ENCODE data around the gene PTPN7. TPM values are rescaled to one million over a fixed set of nuclear protein-coding genes. Genes with fewer than 3 reads are reported as not detected.

The PTPN7 gene
- total RNA-seq, 1 experiment from 2014 or later: 0.33 TPM

DNA sequence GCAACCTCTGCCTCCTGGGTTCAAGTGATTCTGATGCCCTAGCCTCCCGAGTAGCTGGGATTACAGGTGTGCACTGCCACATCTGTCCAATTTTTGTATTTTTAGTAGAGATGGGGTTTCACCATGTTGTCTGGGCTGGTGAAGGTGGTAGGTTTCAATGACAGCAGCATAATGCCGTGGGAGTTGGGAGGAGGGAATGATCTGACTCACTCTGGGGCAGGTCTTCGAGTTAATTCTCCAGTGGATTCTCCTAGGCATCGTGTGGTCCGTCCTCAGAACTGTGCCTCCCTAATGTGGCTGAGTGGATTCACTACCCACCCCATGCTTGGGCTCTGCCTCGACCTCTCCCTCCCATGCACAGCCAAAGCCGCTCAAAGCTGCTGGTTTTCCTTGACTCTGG lies 39.4 kb downstream of the PTPN7 start:
- no peak for TF ChIP-seq TCF7L2 (IDR thresholded peaks at IDR 0.05; ENCODE audit: low read depth, low read length)
- TF ChIP-seq, protein P1, sequence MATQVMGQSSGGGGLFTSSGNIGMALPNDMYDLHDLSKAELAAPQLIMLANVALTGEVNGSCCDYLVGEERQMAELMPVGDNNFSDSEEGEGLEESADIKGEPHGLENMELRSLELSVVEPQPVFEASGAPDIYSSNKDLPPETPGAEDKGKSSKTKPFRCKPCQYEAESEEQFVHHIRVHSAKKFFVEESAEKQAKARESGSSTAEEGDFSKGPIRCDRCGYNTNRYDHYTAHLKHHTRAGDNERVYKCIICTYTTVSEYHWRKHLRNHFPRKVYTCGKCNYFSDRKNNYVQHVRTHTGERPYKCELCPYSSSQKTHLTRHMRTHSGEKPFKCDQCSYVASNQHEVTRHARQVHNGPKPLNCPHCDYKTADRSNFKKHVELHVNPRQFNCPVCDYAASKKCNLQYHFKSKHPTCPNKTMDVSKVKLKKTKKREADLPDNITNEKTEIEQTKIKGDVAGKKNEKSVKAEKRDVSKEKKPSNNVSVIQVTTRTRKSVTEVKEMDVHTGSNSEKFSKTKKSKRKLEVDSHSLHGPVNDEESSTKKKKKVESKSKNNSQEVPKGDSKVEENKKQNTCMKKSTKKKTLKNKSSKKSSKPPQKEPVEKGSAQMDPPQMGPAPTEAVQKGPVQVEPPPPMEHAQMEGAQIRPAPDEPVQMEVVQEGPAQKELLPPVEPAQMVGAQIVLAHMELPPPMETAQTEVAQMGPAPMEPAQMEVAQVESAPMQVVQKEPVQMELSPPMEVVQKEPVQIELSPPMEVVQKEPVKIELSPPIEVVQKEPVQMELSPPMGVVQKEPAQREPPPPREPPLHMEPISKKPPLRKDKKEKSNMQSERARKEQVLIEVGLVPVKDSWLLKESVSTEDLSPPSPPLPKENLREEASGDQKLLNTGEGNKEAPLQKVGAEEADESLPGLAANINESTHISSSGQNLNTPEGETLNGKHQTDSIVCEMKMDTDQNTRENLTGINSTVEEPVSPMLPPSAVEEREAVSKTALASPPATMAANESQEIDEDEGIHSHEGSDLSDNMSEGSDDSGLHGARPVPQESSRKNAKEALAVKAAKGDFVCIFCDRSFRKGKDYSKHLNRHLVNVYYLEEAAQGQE (IDR thresholded peaks at IDR 0.05; ENCODE audit: insufficient read depth in 1 of 2, low read depth in 2 of 2, low read length in 1 of 2): no peak
- TF ChIP-seq, protein P2, sequence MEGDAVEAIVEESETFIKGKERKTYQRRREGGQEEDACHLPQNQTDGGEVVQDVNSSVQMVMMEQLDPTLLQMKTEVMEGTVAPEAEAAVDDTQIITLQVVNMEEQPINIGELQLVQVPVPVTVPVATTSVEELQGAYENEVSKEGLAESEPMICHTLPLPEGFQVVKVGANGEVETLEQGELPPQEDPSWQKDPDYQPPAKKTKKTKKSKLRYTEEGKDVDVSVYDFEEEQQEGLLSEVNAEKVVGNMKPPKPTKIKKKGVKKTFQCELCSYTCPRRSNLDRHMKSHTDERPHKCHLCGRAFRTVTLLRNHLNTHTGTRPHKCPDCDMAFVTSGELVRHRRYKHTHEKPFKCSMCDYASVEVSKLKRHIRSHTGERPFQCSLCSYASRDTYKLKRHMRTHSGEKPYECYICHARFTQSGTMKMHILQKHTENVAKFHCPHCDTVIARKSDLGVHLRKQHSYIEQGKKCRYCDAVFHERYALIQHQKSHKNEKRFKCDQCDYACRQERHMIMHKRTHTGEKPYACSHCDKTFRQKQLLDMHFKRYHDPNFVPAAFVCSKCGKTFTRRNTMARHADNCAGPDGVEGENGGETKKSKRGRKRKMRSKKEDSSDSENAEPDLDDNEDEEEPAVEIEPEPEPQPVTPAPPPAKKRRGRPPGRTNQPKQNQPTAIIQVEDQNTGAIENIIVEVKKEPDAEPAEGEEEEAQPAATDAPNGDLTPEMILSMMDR (IDR thresholded peaks at IDR 0.05): no peak
- no peak for TF ChIP-seq POLR2AphosphoS5 (IDR thresholded peaks at IDR 0.05; ENCODE audit: low read depth, low read length)
- no peak for TF ChIP-seq SIN3A (IDR thresholded peaks at IDR 0.05; ENCODE audit: borderline replicate concordance, insufficient read depth, low read depth, low read length)
- DNase-seq (ENCODE audit: low read depth, low spot score) (no peak), ATAC-seq (no peak)
- Histone ChIP-seq H3K27ac (ENCODE audit: low read length) (no peak overlapping the region), H3K4me3 (ENCODE audit: low read depth in 2 of 2, low read length in 2 of 2) (no peak overlapping the region), H3K36me3 (ENCODE audit: control insufficient read depth, insufficient read depth, low read length) (no peaks in the 10 kb centered on the region), H3K4me1 (ENCODE audit: control insufficient read depth, insufficient read depth, low read length) (peaks cover 12% of the 10 kb centered on the region), H3K27me3 (ENCODE audit: control insufficient read depth, insufficient read depth, low read length) (no peaks in the 10 kb centered on the region), H3K9me3 (ENCODE audit: control insufficient read depth, insufficient read depth, low read depth, low read length) (no peaks in the 10 kb centered on the region)
- no TSS peak for BruUV-seq (replicated peaks)
- intact Hi-C loops (cut with micrococcal nuclease; ENCODE audit: unreplicated experiment) (loop anchor here (5.0 kb wide), 1 partner anchor 224 kb away; no protein-coding TSS in a partner anchor), in situ Hi-C loops (cut with HindIII; ENCODE audit: low pct_unique_long_range_greater_than_20kb, low sequenced_read_pairs) (no loop called here)
- CTCF ChIA-PET: interaction anchor here (0.8 to 1.3 kb wide), 3 partner anchors 15 to 121 kb away, joined by 3 to 8 read pairs (median 5); no protein-coding TSS in a partner anchor
- POLR2A ChIA-PET: interaction anchor here (0.7 kb wide), 1 partner anchor 539 kb away, joined by 9 read pairs; no protein-coding TSS in a partner anchor

DNA sequence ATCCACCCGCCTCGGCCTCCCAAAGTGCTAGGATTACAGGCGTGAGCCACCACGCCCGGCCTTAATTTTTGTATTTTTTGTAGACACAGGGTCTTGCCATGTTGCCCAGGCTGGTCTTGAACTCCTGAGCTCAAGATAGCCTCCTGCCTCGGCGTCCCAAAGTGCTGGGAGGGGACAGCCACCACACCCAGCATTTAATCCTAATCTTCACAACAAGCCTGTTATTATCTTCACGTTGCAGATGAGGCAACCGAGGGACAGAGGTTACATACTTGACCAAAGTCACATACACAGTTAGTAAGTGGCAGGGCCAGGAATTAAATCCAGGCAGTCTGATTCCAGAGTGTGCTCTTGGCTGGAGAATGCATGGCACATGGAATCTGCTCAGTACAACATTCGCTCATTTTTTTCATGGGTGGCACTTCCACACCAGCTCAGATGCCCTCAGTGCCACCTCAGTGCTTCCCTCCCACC lies 42.5 kb downstream of the PTPN7 start:
- DNase-seq (ENCODE audit: low read depth, low spot score) (no peak), ATAC-seq (no peak)
- no TSS peak for BruUV-seq (replicated peaks)
- ChIA-PET CTCF (interaction anchor here (0.6 to 1.8 kb wide), 6 partner anchors 108 to 1975 kb away, joined by 3 to 11 read pairs (median 4); partner anchors contain the start of gene ELF3), POLR2A (interaction anchor here (0.5 to 0.6 kb wide), 2 partner anchors 35 to 163 kb away, joined by 10 to 14 read pairs; no protein-coding TSS in a partner anchor)
- intact Hi-C loops (cut with micrococcal nuclease; ENCODE audit: unreplicated experiment) (loop anchor here (10.0 kb wide), 1 partner anchor 243 kb away; no protein-coding TSS in a partner anchor), in situ Hi-C loops (cut with HindIII; ENCODE audit: low pct_unique_long_range_greater_than_20kb, low sequenced_read_pairs) (no loop called here)
- Histone ChIP-seq H3K36me3 (ENCODE audit: control insufficient read depth, insufficient read depth, low read length) (no peaks in the 10 kb centered on the region), H3K9me3 (ENCODE audit: control insufficient read depth, insufficient read depth, low read depth, low read length) (no peaks in the 10 kb centered on the region), H3K27ac (ENCODE audit: low read length) (peak overlapping the region; percentile 65), H3K4me3 (ENCODE audit: low read depth in 2 of 2, low read length in 2 of 2) (no peak overlapping the region), H3K4me1 (ENCODE audit: control insufficient read depth, insufficient read depth, low read length) (peaks cover 33% of the 10 kb centered on the region), H3K27me3 (ENCODE audit: control insufficient read depth, insufficient read depth, low read length) (no peaks in the 10 kb centered on the region)
- TF ChIP-seq SIN3A (IDR thresholded peaks at IDR 0.05; ENCODE audit: borderline replicate concordance, insufficient read depth, low read depth, low read length): no peak
- TF ChIP-seq, protein P2 (IDR thresholded peaks at IDR 0.05): no peak
- TF ChIP-seq, protein P1 (IDR thresholded peaks at IDR 0.05; ENCODE audit: insufficient read depth in 1 of 2, low read depth in 2 of 2, low read length in 1 of 2): no peak
- no peak for TF ChIP-seq TCF7L2 (IDR thresholded peaks at IDR 0.05; ENCODE audit: low read depth, low read length)
- TF ChIP-seq POLR2AphosphoS5 (IDR thresholded peaks at IDR 0.05; ENCODE audit: low read depth, low read length): no peak

All from Panc1 (cell line).